Heart right ventricle (tissue), 16 donors: ENCODE results near the gene AGBL4. TPM values are rescaled to one million over a fixed set of nuclear protein-coding genes. Genes with fewer than 3 reads are reported as not detected.

Experiments used
- ATAC-seq, 8 donors: fragments of 200-7000 bp; cut with Tn5 transposase; one replicate each; pipeline ENCODE4 v1.9.1; 2020; ENCODE audit warnings: mild to moderate bottlenecking in 8 of 8, moderate library complexity in 8 of 8, moderate number of reproducible peaks in 1 of 8
- DNase-seq, 2 donors: peaks; one replicate each; pipeline ENCODE4 v3.0.0-alpha.2; 2020
- H3K27ac ChIP-seq, 10 donors: fragments of 200-600 bp; sonication (generic) in 2 of 10; one replicate each; pipeline versions ENCODE4 v1.5.0 to v1.8.0; 2020 to 2022; ENCODE audit warnings: mild to moderate bottlenecking in 3 of 10
- H3K27me3 ChIP-seq, 7 donors: fragments of 200-600 bp; one replicate each; pipeline ENCODE4 v1.8.0; 2021 to 2022; ENCODE audit warnings: mild to moderate bottlenecking in 2 of 7
- H3K36me3 ChIP-seq, 9 donors: fragments of 200-600 bp; sonication (generic) in 1 of 9; one replicate each; pipeline versions ENCODE4 v1.5.0 to v1.8.0; 2020 to 2022; ENCODE audit warnings: mild to moderate bottlenecking in 2 of 9
- H3K4me1 ChIP-seq, 9 donors: fragments of 200-600 bp; sonication (generic) in 1 of 9; one replicate each; pipeline versions ENCODE4 v1.5.0 to v1.8.0; 2020 to 2022; ENCODE audit warnings: mild to moderate bottlenecking in 4 of 9
- H3K4me3 ChIP-seq, 10 donors: fragments of 200-600 bp; sonication (generic) in 2 of 10; one replicate each; pipeline versions ENCODE4 v1.5.0 to v1.8.0; 2020 to 2022; ENCODE audit warnings: mild to moderate bottlenecking in 7 of 10, moderate library complexity in 2 of 10
- H3K9me3 ChIP-seq, 11 donors: fragments of 200-600 bp in 10 of 11; sonication (generic) in 2 of 11; one replicate each; pipeline versions ENCODE4 v1.5.0 to v1.8.0; 2013 to 2022; ENCODE audit warnings: mild to moderate bottlenecking in 2 of 11, control low read depth in 1 of 11, moderate library complexity in 1 of 11
- CTCF ChIP-seq, 9 donors: fragments of 200-600 bp; sonication (generic) in 2 of 9; IDR thresholded peaks; one replicate each; pipeline versions ENCODE4 v1.5.0 to v1.8.0; 2021 to 2022; ENCODE audit warnings: antibody characterized with exemption in 9 of 9, mild to moderate bottlenecking in 5 of 9, moderate library complexity in 1 of 9
- WGBS, 2 donors: extraction: QIAGEN DNeasy Blood & Tissue Kit; methylation state at CpG; one replicate each; pipeline ENCODE4 v1.1.7; 2013; ENCODE audit warnings: inconsistent platforms in 1 of 2; 5-methylcytosine and 5-hydroxymethylcytosine counted together
- intact Hi-C, 10 donors: fragments of 100-400 bp; cut with DNase I; formaldehyde crosslinking; loops; one replicate each; pipeline versions ENCODE4 v1.11.1 to v1.14.2; 2022
- polyA plus RNA-seq, 2 donors: library from polyadenylated mRNA; stranded (reverse); fragments of 200-250 nt; gene quantifications; one replicate each; pipeline ENCODE4 v1.2.3, GENCODE V29; 2013
- total RNA-seq, 10 donors: library from RNA; stranded (reverse); fragmentation: NEBNext Ultra II Directional in 3 of 10; extraction: Animal tissue kit (Norgen Biotek cat#: 25700) in 3 of 10; gene quantifications; one replicate each; pipeline versions ENCODE4 v1.2.1 to v1.2.4, GENCODE V29; 2021 to 2023
- donor health status: Arrhythmogenic right ventricular cardiomyopathy.
- donor health status: ischemic (EF 13 %, LVEDD 7.1; RV severe dilation, severe dysfunction).
- donor health status: healthy with polysubstance abuse.
- donor health status: DM: no; HTN: yes; CAD: no.
- donor health status: DM: no; HTN: no; CAD: no.
- donor health status: ischemic (EF 25% LVEDD 6.9; RV normal size, moderate dysfunction).
- donor health status: ischemic (EF 25% LVEDD 5.7; RV mildly dilated, moderate dysfunction).
- donor health status: healthy.
- donor health status: DM: yes; HTN: yes; CAD: no.
- donor health status: Ischemic cardiomyopathy.
- donor health status: ischemic (EF 35%, LVEDD 5.7; RV mildly dilated, moderate dysfunction).
- donor health status: nonischemic (EF 11% LVEDD 7.7; RV severe dilation, severe dysfunction).
- donor health status: DM: yes; HTN: yes; CAD: no.
- donor health status: PGD.
- donor health status: ischemic (EF 29% LVEDD 5.4; RV normal size, mild dysfunction).
- donor health status: nonischemic (EF 23%, LVEDD 6.1; RV moderate dilation, normal function).

Gene AGBL4
- total and polyA plus RNA-seq, 12 donors, result 0.04 to 0.93 (median 0.46) TPM; not detected in 2

GRCh38 chr1:48688102-48688760 is 1335.5 kb downstream of the AGBL4 start:
- 47 to 51% methylated on average over 3 of the region's 3 CpGs for WGBS, 2 donors
- H3K27me3 ChIP-seq, result peaks cover 0 to 32% (median 7%) of the 10 kb centered on the region in 7 donors
- intact Hi-C loops, result loop anchor here in 2 of 10 donors (10.0 kb wide), 2 partner anchors 127 to 1657 kb away; no protein-coding TSS in a partner anchor

GRCh38 chr1:48687282-48688045 is 1336.3 kb downstream of the AGBL4 start:
- H3K27me3 ChIP-seq, result peaks cover 0 to 28% (median 0%) of the 10 kb centered on the region in 7 donors
- no peaks in the 10 kb centered on the region for H3K9me3 ChIP-seq
- no peak for TF ChIP-seq CTCF (IDR thresholded peaks at IDR 0.05)
- no peaks in the 10 kb centered on the region for H3K36me3 ChIP-seq
- 60 to 69% methylated on average over 13 of the region's 13 CpGs for WGBS, 2 donors
- ATAC-seq (no peak), DNase-seq (no peak)
- no peak overlapping the region for H3K27ac ChIP-seq
- H3K4me3 ChIP-seq, result no peak overlapping the region
- H3K4me1 ChIP-seq, result no peaks in the 10 kb centered on the region
- intact Hi-C loops, result loop anchor here in 2 of 10 donors (10.0 kb wide), 2 partner anchors 127 to 1657 kb away; no protein-coding TSS in a partner anchor

More at GRCh38 chr1:48688102-48688760, 1335.5 kb downstream of the AGBL4 start:
- H3K9me3 ChIP-seq, result no peaks in the 10 kb centered on the region
- DNase-seq (no peak), ATAC-seq (no peak)
- H3K36me3 ChIP-seq, result no peaks in the 10 kb centered on the region
- H3K4me1 ChIP-seq, result no peaks in the 10 kb centered on the region
- no peak for TF ChIP-seq CTCF (IDR thresholded peaks at IDR 0.05)
- no peak overlapping the region for H3K4me3 ChIP-seq
- no peak overlapping the region for H3K27ac ChIP-seq

DNA sequence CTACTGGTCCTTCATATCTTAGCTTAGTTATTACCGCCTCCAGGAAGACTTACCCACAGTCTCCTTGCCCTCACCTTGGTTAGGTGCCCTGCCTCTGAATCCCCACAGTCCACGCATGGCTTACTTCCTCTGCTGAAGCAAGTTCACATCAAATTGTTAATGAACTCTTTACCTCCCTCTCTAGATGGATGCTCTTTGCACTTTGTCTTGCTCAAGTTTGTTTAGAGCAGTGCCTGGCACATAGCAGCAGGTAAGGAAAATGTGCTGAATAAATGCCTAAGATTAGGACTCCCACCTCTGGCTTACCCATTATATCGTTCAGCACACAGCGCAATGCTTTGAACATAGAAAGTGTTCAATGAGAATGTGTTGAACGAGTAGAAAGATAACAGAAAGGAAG is 1337.6 kb downstream of the AGBL4 start:
- intact Hi-C loops, result loop anchor here in 2 of 10 donors (10.0 kb wide), 2 partner anchors 129 to 1659 kb away; no protein-coding TSS in a partner anchor
- H3K27me3 ChIP-seq, result peaks cover 0 to 20% (median 0%) of the 10 kb centered on the region in 7 donors
- H3K36me3 ChIP-seq, result no peaks in the 10 kb centered on the region
- TF ChIP-seq CTCF (IDR thresholded peaks at IDR 0.05), result no peak
- H3K27ac ChIP-seq, result no peak overlapping the region
- H3K4me3 ChIP-seq, result no peak overlapping the region
- DNase-seq (no peak), ATAC-seq (no peak)
- no peaks in the 10 kb centered on the region for H3K4me1 ChIP-seq
- no peaks in the 10 kb centered on the region for H3K9me3 ChIP-seq
- 87 to 89% methylated on average over 5 of the region's 5 CpGs for WGBS, 2 donors

- DNase-seq (no peak), ATAC-seq (no peak)
- intact Hi-C loops, result loop anchor here in 2 of 10 donors (10.0 kb wide), 2 partner anchors 130 to 1660 kb away; no protein-coding TSS in a partner anchor
- Histone ChIP-seq H3K36me3 (no peaks in the 10 kb centered on the region), H3K27me3 (peaks cover 0 to 21% (median 0%) of the 10 kb centered on the region in 7 donors), H3K9me3 (no peaks in the 10 kb centered on the region), H3K4me1 (no peaks in the 10 kb centered on the region), H3K27ac (no peak overlapping the region), H3K4me3 (no peak overlapping the region)
- WGBS, 2 donors, result 91 to 92% methylated on average over 4 of the region's 4 CpGs
- no peak for TF ChIP-seq CTCF (IDR thresholded peaks at IDR 0.05)
These were observed 1339.4 kb downstream of the AGBL4 start for GRCh38 chr1:48684381-48684780.
